ENCODE measurements around the gene TUBA4A.
A peak's percentile ranks its signal among the peaks of the same experiment; 100 is the strongest.

Gene TUBA4A

DNA sequence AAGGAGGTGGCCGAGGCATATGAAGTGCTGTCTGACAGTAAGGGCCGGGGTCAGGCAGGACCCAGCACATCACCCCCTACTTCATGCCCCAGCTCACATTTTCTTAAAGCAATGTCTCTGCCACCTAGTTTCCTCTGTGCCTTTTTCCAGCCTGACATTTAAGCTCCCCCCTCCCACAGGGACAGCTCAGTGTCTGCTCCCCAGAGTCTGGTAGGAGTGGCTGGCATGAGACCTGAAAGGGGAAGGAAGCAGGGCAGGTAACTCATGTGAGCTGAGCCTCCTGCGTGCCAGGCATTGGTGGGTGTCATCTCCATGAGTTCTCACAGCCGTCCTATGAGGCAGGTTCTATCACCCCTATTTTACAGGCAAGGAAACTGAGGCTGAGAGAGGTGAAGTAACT, 26.9 kb upstream of the TUBA4A start:
- TF ChIP-seq ZNF274 (IDR thresholded peaks at IDR 0.05; ENCODE audit: low read depth, low read length), result no peak
- no peak overlapping the region for H3K4me3 ChIP-seq (ENCODE audit: low read length)

DNA sequence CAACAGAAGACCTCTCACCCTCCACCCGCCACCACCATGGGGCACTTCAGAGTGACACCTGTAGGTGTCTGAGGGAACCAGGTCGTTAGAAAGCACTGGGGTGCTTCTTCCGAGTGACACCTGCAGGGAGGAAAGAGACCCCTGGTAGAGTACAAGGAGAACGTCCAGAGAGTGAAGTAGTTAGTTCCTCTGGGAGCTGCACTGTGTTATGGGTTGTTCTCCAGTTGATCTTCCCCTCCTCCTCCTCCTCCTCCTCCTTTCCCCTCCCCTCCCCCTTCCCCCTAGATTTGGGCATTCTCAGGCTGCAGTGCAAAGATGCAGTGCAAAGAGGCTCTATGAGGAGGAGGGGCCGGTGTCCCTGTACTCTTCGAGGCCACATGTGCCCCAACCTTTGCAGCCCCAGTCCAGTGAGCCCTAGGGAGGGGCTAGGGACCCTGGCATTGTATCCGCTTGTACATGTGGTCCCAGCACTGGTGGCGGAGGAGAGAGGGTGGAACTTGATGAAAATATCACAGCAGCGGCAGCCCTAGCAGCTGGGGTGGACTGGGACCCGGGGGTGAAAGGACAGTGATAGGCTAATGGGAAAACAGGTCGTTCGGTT, 26.3 kb upstream of the TUBA4A start:
- TF ChIP-seq ZNF274 (IDR thresholded peaks at IDR 0.05; ENCODE audit: low read depth, low read length), result no peak
- peak overlapping the region; percentile 77 for H3K4me3 ChIP-seq (ENCODE audit: low read length)

DNA sequence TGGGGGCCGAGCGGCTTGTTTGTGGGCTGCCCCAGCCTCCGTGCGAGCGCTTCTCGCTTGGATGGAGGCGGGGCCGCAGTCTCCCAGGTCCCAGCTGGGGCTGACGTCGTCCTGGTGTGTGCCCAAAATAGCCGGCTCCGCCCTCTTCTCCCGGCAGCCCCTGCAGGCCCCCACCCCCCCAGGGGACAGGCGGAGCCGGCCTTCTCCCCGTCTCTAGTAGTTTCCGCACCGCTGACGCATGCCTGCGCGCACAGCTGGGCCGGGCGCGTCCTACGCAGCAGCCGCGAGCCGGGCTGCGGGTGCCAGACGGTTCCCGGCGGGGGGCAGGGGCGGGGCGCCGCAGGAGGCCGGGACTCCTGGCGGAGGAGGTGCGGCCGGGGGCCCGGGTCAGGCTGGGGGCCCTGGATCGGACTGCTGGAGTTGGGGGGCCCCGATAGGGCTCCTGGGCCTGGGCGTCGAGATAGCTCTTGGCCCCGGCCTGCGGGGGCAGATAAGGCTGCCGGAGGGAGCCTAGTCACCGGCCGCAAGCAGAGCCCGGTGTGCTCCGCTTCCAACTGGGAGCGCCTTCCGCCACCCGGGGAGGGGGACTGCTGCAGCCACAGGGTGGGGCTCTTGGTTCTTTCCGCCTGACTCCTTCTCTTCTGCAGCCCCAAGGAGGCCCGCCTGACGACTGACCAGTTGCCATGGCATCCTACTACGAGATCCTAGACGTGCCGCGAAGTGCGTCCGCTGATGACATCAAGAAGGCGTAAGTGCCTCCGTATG, 25.6 kb upstream of the TUBA4A start, which contains the start of gene DNAJB2:
TSS of gene DNAJB2 (plus strand) at position 216 of the 765 bp plus-strand sequence. CDS start at position 684, 468 bp downstream.
- no peak for TF ChIP-seq ZNF274 (IDR thresholded peaks at IDR 0.05; ENCODE audit: low read depth, low read length)
- H3K4me3 ChIP-seq (ENCODE audit: low read length), result peak within 1 kb of the TSS; percentile 77

DNA sequence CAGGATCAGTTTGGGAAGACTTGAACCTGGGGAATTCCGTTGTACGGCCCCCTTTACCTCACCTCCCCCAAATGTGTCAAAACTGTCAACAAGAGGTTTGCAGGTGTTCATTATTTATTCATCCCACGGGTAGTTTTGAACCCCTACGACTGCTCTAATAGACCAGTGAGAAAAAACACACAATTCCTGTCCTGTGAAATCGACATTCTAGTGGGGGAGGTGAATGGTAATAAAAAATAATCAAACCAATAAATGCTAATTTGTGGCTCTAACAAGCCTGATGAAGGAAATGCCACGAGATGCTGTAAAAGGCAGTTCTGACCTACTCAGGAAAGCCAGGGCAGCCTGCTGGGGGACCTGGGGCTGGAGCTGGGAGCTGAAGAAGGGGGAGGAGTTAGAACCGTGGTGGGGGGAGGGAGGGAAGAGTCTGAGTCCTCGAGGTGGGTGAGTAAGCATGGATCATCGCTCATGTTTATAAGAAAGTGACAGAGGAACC, 25.0 kb upstream of the TUBA4A start:
- peak overlapping the region; percentile 53; the same call in 1 of the 2 replicates for H3K4me3 ChIP-seq (ENCODE audit: low read length)
- TF ChIP-seq ZNF274 (IDR thresholded peaks at IDR 0.05; ENCODE audit: low read depth, low read length), result no peak

GRCh38 chr2:219277703-219278654, 24.3 kb upstream of the TUBA4A start:
- H3K4me3 ChIP-seq (ENCODE audit: low read length), result peak overlapping the region; percentile 53; the same call in 1 of the 2 replicates
- TF ChIP-seq ZNF274 (IDR thresholded peaks at IDR 0.05; ENCODE audit: low read depth, low read length), result no peak

DNA sequence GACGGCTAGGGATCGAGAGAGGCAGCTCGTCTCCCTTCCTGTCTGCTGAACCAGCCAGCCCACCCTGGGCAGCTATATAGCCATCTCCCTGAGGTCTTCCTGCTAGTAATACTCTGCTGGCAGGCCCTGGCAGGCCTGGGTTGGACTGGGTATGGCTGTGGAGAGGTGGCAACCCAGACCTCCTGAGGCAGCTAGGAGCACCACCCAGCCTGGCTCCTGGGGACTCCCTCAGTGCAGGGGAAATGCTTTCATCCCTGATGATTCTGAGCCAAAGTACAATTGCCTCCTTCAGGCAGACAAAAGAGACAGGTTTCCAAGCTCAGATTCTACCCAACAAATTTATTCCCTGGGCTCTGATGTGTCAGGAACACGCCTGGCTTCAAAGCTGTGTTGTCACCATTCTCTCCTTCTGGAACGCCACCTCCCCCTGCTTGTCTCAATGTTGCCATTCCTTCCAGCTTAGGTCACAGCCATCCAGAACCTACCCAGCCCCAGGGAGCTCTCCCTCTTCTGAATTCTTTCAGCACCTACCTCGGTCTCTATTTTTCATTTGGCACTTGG, 20.7 kb upstream of the TUBA4A start:
- no peak overlapping the region for H3K4me3 ChIP-seq (ENCODE audit: low read length)
- no peak for TF ChIP-seq ZNF274 (IDR thresholded peaks at IDR 0.05; ENCODE audit: low read depth, low read length)

DNA sequence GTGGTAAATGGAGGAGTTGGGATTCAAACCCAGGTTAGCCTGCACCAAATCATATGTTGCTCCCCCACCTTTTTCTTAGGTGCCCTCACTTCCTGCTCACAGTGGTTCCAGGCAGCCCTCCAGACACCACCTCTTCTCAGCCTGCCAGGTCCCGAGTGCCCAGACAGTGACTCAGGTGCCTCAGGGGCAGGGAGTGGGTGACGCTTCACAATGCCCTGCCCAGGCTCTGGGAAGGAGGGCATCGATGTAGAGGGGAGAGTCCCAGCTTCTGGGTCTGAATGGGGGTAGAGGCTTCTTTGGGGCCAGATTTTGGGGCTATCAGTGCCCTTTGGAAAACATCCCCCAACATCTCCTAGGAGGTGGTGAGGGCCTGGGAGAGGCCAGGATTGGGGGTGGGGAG, 20.2 kb upstream of the TUBA4A start:
- no peak overlapping the region for H3K4me3 ChIP-seq (ENCODE audit: low read length)

GRCh38 chr2:219272995-219273394, 19.3 kb upstream of the TUBA4A start:
- H3K4me3 ChIP-seq (ENCODE audit: low read length), result no peak overlapping the region
- TF ChIP-seq ZNF274 (IDR thresholded peaks at IDR 0.05; ENCODE audit: low read depth, low read length), result no peak

More for the DNA sequence above, 20.2 kb upstream of the TUBA4A start:
- no peak for TF ChIP-seq ZNF274 (IDR thresholded peaks at IDR 0.05; ENCODE audit: low read depth, low read length)

GRCh38 chr2:219272356-219272755, 18.6 kb upstream of the TUBA4A start:
- TF ChIP-seq ZNF274 (IDR thresholded peaks at IDR 0.05; ENCODE audit: low read depth, low read length), result no peak
- no peak overlapping the region for H3K4me3 ChIP-seq (ENCODE audit: low read length)

DNA sequence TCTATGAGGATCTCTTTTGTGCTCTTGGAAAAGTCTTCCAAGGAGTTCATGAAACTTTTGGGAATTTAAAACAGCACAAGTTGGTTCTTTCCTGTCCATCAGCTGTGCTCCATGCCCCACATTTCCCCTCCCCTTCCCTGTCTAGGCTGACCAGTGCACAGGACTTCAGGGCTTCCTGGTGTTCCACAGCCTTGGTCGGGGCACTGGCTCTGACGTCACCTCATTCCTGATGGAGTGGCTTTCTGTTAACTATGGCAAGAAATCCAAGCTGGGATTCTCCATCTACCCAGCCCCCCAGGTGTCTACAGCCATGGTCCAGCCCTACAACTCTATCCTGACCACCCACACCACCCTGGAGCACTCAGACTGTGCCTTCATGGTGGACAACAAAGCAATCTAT, 17.3 kb upstream of the TUBA4A start:
- no peak overlapping the region for H3K4me3 ChIP-seq (ENCODE audit: low read length)
- TF ChIP-seq ZNF274 (IDR thresholded peaks at IDR 0.05; ENCODE audit: low read depth, low read length), result no peak

DNA sequence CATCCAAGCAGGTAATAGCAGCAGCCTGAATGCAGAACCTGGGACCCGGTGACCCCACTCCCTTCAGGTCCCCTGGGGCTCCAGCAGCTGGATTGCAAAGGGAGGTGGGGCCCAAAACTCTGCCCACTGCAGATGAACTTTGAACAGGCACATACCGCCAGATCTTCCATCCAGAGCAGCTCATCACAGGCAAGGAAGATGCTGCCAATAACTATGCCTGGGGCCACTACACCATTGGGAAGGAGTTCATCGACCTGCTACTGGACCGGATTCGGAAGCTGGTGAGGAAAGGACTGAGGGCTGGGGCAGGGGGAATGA, 16.3 kb upstream of the TUBA4A start:
- no peak for TF ChIP-seq ZNF274 (IDR thresholded peaks at IDR 0.05; ENCODE audit: low read depth, low read length)
- no peak overlapping the region for H3K4me3 ChIP-seq (ENCODE audit: low read length)

DNA sequence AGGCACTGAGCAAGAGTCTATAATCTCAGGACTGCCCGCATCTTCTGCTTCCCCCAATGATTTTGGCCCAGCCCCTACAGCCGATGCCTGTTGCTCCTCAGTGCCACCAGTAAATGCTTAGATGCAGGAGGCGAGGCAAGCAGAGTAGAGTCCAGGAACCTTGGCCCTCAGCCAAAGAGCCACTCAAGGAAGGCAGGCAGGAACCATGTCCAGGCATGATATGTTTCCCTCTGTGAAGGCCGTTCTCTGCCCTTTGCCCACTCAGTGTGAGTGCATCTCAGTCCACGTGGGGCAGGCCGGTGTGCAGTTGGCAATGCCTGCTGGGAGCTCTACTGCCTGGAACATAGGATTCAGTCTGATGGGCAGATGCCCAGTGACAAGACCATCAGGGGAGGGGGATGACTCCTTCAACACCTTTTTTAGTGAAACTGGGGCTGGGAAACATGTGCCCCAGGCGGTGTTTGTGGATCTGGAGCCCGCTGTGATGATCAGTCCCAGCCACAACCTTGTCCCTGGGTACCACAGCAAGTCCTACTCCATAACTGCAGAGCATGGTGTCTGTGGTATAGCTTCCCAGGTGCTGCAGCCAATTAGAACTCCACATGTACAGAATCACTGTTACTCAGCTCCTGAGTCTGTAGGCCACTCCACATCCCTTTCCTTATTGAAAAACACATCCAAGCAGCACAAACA, 15.8 kb upstream of the TUBA4A start:
- TF ChIP-seq ZNF274 (IDR thresholded peaks at IDR 0.05; ENCODE audit: low read depth, low read length), result no peak

GRCh38 chr2:219268294-219268693, 14.6 kb upstream of the TUBA4A start:
- H3K4me3 ChIP-seq (ENCODE audit: low read length), result no peak overlapping the region
- no peak for TF ChIP-seq ZNF274 (IDR thresholded peaks at IDR 0.05; ENCODE audit: low read depth, low read length)

More for the DNA sequence above, 15.8 kb upstream of the TUBA4A start:
- H3K4me3 ChIP-seq (ENCODE audit: low read length), result no peak overlapping the region

Data from GM08714 (cell line).